HG03139 (cell line): ENCODE data around the gene HAO2.
"Not testable (repeated sequence)": the region's sequence is repeated elsewhere in the genome, so short reads cannot be mapped to it uniquely, and the experiment has no call there.

Experiments used
- ATAC-seq: cut with Tn5 transposase; IDR thresholded peaks from one replicate; pipeline ENCODE4 v1.9.1; 2021; ENCODE audit not compliant: unreplicated experiment

The HAO2 gene

DNA sequence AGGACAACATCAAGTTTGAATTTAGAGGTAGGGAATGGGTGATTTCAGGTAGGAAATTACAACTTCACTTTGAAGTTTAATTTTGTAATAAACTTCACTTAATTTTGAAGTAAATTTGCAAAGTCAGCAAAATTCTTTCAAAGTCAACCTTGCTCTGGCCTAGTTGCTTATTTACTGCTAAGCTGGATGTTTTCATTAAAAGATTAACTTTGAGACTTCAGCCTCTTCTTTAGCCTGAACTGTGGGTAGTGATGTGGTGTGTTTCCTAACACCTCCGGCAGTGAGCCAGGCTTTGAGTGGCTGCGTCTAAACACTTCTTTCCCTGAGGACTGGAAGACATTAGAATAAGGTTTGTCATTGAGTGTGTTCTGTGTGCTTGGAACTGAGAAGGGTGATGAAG, at the start of gene HAO2:
TSS of gene HAO2 (plus strand) at position 232 of the 400 bp plus-strand sequence. CDS start 12,301 bp downstream, outside the sequence.
- no peak for ATAC-seq

DNA sequence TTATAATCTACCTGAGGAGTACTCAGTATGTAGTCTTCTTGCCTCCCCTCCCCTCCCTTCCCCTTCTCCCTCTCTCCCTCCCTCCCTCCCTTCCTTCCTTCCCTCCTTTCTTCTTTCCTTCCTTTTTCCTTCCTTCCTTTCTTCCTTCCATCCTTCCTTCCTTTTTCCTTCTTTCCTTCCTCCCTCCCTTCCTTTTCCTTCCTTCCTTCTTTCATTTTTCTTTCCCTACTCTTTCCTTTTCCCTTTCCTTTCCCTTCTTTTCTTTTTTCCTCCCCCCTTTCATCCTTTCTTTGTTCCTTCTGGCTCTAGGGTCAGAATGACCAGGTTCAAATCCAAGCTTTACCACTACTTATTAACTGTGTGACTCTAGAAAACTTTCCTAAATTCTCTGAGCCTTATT, 48.5 kb upstream of the HAO2 start:
- ATAC-seq = no peak

DNA sequence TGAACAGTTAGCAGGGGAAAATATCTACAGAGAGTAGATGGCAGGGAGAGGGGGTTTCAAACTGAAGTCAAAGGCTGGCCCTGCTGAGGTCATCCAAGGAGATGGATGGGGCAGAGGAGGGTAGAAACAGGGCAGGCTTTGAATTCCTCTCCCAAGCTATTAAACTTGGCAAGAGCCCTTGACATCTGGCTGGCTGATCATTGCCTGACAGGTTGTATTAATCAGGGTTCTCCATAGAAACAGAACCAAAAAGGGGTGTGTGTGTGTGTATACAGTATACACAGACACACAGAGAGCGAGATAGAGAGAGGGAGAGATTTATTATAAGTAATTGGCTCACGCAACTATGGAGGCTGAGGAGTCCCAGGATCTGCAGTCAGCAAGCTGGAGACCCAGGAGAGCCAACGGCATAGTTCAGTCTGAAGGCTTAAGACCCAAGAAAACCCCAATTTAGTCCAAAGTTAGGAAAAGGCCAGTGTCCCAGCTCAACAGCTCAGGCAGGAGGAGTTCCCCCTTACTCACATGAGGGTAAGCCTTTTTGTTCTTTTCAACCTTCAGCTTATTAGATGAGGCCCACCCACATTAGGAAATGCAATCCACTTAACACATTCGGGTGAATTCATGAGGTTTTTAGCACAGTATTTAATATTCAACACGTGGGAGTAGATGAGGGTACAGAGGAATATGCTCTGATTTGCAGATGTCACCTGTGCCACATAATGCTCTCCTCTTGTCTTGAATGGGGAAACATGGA, 46.7 kb upstream of the HAO2 start:
- ATAC-seq = no peak

DNA sequence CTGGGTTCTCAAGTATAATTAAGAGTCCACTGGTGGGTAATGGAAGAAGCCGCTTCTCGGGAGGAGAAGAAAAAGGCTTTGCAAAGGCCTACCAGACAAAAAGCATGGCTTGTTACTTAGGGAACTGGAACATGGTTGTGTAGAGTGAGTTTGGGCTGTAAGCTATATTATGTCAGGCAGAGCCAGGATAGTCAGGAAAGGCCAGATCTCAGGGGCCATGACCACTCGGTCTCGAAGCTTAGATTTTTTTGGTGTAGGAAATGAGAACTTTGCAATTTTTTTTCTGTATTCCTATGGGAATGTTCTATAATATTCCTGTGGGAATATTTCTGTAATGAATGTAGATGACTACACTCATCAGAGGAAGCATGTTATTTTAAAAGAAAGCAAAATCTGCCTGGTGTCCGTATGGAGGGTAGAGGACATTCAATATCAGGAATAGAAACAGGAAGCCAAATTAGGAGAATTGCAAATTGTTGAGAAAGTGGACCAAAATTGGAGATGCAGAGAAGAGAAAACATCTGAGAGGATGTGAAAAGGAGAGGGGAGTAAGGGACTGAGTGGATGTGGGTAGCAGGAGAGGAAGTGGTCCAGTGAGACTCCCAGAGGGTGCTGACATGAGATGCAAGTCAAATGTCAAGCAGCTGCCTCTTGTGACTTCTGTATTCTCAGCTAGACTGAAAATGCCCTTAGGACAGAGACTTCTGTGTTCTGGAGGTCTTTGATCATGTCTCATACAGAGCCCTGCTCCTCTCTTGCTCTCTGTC, 45.2 kb upstream of the HAO2 start:
- ATAC-seq = peak; percentile 88

DNA sequence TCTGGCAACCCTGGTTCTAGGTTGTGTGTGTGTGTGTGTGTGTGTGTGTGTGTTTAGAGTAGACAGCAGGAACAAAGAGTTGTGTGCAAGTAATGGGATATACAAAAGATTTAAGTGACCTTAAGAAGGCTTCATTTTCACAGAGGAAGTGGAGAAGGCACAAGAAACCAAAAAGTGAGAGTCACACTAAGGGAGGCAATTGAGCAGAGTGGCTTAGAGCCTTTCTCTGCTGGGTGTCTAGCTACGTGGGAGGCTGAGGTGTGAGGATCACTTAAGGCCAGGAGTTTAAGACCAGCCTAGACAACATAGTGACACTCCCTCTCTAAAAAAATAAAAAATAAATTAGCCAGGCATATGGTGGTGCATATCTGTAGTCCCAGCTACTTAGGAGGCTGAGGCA, 44.4 kb upstream of the HAO2 start:
- ATAC-seq = no peak

DNA sequence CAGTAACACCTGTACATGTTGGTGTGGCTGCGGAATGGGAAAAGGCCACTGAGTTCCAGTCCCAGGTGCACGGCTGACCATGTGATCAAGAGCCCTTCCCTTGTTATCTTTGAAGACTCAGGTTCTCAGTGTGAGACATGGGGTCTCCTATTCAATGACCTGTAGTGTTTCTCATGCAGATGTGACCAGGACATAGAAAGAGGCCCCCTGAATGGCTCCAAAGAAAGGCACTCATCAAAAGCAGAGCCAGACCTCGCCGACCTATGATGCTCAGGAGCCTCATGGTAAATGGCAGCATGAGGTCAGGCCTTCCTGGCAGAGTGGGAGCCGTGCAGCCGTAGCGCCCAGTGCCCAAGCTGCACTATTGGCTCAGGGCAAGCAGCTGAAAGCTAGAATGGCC, 42.3 kb upstream of the HAO2 start:
- no peak for ATAC-seq

DNA sequence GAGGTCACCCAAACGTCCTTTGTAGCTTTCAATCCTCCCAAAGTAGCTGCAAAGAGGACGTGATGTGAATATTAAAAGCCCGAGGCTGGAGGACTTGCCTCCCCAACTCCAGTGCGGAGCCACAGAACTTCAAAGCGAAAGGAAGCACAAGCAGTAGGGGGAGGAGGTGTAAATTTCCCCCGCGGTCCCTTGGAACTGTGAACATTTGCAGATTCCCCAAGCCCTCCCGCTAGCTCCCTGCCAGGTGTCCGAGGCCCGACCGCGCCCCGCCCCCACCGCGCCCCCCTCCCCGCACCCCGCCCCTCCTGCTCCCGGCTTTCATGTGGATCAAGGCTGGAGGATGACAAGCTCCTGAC, 41.5 kb upstream of the HAO2 start:
- ATAC-seq = no peak

DNA sequence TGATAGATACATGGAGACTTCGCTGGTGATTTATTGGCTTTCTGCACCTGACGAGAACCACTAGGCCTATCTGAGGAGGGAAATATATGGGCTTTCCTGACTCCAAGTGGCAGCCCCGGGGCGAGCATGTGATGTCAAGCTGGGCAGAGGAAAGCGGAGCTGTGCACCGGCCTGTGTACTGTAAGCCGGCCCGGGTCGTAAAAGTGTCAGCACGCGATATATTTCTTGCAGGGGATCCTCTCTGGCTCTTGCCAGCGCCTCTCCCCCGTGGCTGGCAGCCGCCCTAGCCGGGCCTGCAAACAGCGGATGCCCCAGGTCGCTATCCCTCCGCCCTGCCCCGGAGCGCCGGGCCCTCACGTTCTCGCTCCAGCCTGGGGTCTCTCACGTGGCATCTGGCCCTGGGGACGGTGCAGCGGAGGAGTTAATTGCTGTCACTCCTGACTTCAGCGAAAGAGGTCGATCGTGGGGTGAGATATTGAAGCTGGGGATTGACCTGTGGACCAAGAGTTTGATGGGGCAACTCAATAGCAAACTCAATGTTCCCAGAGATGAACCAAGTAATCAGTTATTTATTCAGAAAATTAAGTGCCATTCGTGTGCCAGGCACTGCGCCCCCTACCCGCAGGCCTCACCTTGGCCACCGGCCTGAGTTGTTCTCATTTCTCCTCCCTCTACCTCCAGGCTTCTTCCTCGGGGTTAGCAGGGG, 41.0 kb upstream of the HAO2 start:
- ATAC-seq = no peak

DNA sequence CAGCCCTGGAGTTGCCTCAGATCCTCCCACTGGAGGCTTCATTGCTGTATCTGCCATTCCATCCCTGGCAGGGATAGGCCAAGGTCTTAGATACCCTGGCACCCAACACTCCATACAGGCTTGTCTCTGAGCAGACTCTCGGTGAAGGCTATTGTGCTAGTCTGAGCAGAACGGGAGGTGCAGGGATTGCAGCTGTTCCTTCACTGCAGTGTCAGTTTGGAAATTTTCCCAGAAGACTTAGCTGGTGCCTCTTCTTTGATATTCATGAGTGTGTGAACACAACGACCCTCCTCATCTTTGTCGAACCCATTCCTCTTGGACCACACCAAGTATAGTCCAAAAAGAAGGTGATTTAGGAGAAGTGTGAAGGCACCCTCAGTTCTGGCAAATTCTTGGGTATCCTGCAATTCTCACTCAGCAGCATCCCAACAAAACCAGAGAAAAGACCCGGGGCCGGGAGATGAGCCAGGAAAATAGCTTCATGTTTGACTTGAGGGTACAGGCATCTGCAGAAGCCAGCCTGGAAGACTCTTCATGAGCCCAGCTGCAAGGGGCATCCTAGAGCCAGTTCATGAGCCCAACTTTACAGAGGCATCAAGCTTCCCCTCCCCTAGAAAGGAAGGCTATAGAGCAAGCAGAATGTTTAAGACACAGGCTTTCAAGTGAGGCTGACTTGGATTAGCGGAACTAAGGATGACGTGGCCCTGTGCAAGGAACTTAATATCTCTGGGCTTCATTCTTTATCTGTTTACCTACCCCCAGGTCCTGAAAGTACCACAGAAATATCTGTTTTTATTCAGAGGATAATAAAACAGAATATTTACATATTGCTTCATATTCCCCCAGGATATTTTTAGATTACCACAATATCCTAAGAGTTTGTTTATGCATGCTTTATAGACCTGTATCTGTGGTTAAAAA, 38.8 kb upstream of the HAO2 start:
- ATAC-seq = no peak

DNA sequence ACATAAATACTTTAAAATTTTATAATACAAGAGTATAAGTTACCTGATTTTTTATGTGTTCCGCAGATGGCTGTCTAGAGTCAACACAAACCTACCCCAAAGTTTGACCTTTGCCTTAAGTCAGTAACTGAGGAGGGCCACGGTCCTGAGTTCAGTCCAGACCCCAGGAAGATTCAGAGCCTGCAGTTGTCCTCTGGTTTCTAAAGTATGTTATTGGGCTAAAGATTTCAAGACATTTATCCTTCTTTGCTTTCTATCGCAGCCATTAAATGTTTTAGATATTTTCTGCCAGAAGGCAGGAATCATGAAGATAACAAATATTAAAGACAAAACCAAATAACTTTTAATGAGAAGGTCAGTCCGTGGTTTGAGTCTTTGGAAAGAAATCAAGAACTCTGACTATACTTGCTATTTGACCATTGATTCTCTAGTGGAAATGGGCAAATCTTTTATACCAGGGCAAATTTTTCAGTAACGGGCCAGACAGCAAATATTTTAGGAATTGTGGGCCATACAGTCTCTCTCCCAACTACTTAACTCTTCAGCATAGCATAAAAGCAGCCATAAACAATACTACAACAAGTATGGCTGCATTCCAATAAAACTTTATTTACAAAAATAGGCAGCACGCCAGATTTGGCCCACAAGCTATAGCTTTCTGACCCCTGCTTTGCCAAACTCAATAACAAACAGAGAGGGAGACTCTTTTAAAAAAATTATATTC, 38.0 kb upstream of the HAO2 start:
- no peak for ATAC-seq

DNA sequence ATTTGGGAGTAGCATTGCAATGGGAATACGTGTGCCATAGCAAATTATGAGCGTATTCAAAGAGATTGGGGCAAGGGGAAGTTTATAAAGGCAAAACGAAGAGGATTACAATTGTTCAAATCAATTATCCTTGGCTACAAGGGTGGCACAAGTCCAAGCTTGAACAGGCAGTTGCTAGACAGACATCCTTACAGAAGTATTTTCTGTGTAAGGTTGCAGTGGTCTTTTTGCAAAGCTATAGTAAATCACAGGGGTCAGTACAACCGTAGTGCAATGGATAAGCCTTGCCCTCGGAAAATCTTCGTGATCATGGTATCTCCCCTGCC, 37.4 kb upstream of the HAO2 start:
- ATAC-seq = no peak

DNA sequence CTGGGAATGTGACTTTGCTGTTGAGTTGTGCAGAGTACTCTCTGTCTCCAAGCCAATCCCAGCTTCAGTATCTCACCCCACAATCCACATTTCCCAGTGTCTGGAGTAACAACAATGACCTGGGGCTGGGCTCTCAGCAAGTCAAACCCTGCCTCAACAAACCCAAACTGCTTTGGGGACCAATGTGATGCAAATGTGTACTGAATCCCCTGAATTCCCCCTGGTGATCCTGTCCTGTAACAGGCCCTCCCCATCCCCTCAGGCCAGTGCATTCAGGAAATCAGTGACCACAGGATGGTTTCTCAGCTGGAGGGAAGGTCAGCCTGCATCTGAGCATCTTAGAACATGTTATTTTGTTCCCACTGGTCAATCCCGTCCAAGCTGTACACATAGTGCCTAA, 36.7 kb upstream of the HAO2 start:
- no peak for ATAC-seq

DNA sequence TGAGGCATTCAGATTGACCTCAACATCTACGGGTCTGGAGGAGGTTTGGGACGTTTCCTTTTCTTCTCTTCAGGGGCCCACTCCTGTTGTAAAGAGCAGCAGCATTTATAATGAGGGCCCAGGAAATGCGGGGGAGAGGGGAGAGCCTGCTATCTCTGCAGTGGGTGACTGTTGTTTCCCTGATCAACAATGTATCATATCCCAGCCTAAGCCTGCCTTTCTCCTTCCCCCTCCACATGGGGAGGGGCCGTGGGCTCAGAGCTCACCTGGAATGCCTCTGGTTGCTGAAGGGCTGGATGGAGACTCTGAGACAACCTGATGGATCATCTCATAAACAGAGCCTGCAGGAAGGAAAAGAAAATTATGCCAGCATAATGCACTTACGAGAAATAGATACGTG, 36.0 kb upstream of the HAO2 start:
- ATAC-seq = no peak

DNA sequence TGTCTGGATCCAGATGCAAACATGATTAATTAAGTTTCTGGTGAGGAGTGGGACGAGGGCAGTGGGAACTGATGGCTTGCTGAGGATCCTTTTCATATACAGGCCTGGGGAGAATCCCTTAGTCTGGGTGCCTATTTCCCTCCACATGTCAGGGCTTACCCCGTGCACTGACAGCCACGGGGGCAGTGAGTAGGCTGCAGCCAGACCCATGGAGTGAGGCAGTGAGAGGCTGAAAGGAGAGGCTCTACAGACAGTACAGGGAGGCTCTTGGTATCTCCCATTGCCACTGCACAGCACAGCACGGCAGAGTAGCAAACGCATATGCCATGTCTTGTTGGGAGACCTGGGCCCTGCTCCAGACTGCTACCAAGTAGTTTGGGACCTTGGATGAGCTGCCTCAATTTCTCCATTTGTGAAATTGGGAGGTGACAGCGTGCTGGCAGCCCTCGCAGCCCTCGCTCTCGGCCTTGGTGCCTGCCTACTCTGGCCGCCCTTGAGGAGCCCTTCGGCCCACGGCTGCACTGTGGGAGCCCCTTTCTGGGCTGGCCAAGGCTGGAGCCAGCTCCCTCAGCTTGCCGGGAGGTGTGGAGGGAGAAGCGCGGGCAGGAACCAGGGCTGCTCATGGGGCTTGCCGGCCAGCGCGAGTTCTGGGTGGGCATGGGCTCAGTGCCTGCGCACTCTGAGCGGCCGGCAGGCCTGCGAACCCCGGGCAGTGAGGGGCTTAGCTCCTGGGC, 35.3 kb upstream of the HAO2 start:
- no peak for ATAC-seq

DNA sequence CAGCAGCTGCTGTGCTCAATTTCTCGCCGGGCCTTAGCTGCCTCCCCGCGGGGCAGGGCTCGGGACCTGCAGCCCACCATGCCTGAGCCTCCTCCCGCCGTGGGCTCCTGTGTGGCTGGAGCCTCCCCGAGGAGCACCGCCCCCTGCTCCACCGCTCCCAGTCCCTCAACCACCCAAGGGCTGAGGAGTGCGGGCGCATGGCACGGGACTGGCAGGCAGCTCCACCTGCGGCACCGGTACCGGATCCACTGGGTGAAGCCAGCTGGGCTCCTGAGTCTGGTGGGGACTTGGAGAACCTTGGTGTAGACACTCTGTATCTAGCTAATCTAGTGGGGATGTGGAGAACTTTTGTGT, 34.7 kb upstream of the HAO2 start:
- ATAC-seq = not testable (repeated sequence)

DNA sequence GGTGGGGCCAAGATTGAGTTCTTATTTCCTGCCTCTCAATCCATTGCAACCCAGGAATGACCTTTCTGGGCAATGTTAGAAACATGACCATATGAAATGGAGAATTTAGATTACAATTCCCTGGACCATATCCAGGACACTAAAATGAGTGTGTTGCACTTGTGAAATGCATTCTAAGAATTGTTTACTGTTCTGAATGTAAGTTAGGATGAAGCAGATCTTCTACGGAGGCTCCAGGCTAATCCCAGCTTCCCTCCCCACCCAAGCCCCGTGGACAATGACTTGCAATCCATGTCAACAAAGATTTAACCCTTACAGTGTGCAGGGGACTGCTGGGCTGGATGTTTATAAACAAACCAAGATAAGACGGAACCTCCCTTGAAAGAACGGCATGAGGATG, 31.7 kb upstream of the HAO2 start:
- no peak for ATAC-seq

DNA sequence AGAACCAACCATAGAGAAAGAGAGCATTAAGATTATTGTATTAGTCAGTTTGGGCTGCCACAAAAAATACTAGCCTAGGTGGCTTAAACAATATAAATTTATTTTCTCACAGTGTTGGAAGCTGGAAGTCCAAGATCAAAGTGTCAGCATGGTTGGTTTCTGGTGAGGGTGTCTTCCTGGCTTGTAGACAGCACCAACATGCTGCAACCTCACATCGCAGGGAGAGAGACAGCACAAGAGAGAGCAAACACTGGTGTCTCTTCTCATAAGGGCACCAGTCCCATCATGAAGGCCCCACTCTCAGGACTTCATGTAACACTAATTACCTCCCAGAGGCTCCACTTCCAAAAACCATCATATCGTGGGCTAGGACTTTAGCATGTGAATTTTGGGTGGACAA, 30.6 kb upstream of the HAO2 start:
- no peak for ATAC-seq

DNA sequence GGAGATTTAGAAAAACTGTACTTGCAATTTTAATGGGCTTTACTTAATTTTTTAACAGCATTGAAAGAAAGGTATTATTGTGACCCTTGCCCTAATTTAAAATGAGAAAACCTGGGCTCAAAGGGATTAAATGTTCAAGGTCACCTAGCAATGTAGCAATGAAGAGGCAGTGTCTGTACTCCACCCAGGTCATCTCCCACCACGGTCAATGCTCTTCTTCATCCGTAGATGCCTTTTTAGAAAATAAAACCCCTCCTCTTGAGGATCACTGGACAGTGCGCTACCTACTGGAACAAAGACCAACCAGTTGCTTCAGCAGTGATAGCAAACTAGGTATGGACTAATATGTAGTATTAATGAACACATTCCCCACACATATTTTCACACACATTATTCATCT, 29.8 kb upstream of the HAO2 start:
- no peak for ATAC-seq

DNA sequence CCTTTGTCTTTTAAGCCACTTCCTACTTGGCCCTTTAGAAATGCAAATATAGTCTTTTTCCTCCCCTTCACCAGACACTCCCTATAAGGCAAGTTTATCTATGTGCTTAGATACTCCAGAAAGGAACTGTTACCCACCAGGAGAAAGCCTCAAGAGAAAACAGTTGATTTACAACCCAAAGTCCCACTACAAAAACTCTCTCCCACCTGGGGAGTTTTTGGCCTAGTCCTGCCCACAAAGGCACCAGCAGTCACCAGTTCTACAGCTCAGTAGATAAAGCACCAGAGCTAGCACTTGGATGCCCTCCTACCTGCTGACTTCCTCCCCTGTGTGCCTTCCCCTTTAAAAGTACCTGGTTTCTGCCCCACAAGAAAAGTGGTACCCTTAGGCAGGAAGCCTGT, 27.7 kb upstream of the HAO2 start:
- no peak for ATAC-seq

DNA sequence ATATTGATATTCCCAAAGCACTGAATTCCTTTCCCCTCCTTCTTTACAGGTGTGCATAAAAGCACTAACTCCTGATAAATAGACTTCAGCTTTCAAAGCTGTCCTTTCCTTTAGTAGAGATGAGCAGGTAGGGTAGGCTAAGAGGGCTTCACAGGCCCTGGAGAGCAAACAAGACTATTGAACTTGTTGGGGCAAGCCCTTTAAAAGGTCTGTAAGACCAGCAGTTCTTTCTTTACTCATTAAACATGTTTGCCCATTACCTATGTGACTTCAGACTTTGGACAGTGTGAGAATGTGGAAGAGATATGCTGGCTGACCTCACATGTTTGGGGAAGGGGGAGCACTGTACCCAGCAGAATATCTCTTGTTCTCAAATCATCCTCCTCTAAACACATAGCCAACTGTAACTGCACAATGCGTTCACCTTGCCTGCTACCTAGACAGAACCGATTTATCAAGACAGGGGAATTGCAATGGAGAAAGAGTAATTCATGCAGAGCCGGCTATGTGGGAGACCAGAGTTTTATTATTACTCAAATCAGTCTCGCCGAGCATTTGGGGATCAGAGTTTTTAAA, 27.1 kb upstream of the HAO2 start:
- ATAC-seq = no peak
